PC-3 (cell line): ENCODE data around the gene MALRD1. TPM values are rescaled to one million over a fixed set of nuclear protein-coding genes. Genes with fewer than 3 reads are reported as not detected.

ENCODE experiments used
- ATAC-seq: fragments of 200-7000 bp; cut with Tn5 transposase; 2 replicates; pipeline ENCODE4 v1.9.1; 2020; ENCODE audit warnings: mild to moderate bottlenecking, moderate library complexity
- BruUV-seq: library from RNA; stranded (reverse); fragments of 400-500 nt; replicated peaks from 2 replicates; lab custom pipeline; 2021; lab: Mats Ljungman, UMichigan
- CTCF ChIA-PET: fragments of 300-600 bp; sonication (Branson Sonifier 250); formaldehyde crosslinking; loops from one replicate; lab custom pipeline; 2022; ENCODE audit warnings: antibody characterized with exemption; lab: Charles Lee
- POLR2A ChIA-PET: fragments of 300-600 bp; sonication (Branson Sonifier 250); formaldehyde crosslinking; loops from one replicate; lab custom pipeline; 2022; ENCODE audit warnings: antibody characterized with exemption; ENCODE audit not compliant: unreplicated experiment; lab: Charles Lee
- DNase-seq: peaks from one replicate; pipeline ENCODE4 v3.0.0-alpha.2; 2015
- H2AFZ ChIP-seq: fragments of 300-600 bp; sonication (generic); 2 replicates; pipeline ENCODE4 v1.6.0; 2016; ENCODE audit warnings: antibody characterized with exemption, low read length
- H3F3A ChIP-seq: fragments of 300-600 bp; sonication (generic); one replicate; pipeline ENCODE4 v1.6.0; 2017; ENCODE audit warnings: antibody characterized with exemption, low read length, control low read depth, mild to moderate bottlenecking; ENCODE audit not compliant: unreplicated experiment
- H3K27ac ChIP-seq: fragments of 300-600 bp; sonication (generic); 2 replicates; pipeline ENCODE4 v1.5.1; 2016; ENCODE audit warnings: mild to moderate bottlenecking, low read length
- H3K27me3 ChIP-seq: fragments of 300-600 bp; sonication (generic); 2 replicates; pipeline ENCODE4 v1.6.1; 2016; ENCODE audit warnings: low read length, mixed read lengths
- H3K36me3 ChIP-seq: fragments of 300-600 bp; sonication (generic); 2 replicates; pipeline ENCODE4 v1.6.1; 2016; ENCODE audit warnings: low read depth, mixed run types, low read length, mixed read lengths
- H3K4me1 ChIP-seq: fragments of 300-600 bp; sonication (generic); 2 replicates; pipeline ENCODE4 v1.5.1; 2016; ENCODE audit warnings: low read length; ENCODE audit not compliant: insufficient read depth
- H3K4me2 ChIP-seq: fragments of 300-600 bp; sonication (generic); 2 replicates; pipeline ENCODE4 v1.6.0; 2016; ENCODE audit warnings: low read length
- H3K4me3 ChIP-seq: fragments of 300-600 bp; sonication (generic); 2 replicates; pipeline ENCODE4 v1.5.1; 2016; ENCODE audit warnings: mild to moderate bottlenecking, low read length, mixed read lengths
- H3K79me2 ChIP-seq: fragments of 300-600 bp; sonication (generic); 2 replicates; pipeline ENCODE4 v1.6.1; 2017; ENCODE audit warnings: low read length, mixed read lengths
- H3K9ac ChIP-seq: fragments of 300-600 bp; sonication (generic); 2 replicates; pipeline ENCODE4 v1.6.0; 2016; ENCODE audit warnings: mild to moderate bottlenecking, low read length
- H3K9me2 ChIP-seq: fragments of 300-600 bp; sonication (generic); replicated peaks from 2 replicates; pipeline ENCODE4 v1.6.1; 2016; ENCODE audit warnings: mixed run types, low read length, mixed read lengths
- H3K9me3 ChIP-seq: fragments of 300-600 bp; sonication (generic); 2 replicates; pipeline ENCODE4 v1.6.1; 2016; ENCODE audit warnings: low read length, mixed read lengths
- H4K20me1 ChIP-seq: fragments of 300-600 bp; sonication (generic); 2 replicates; pipeline ENCODE4 v1.6.1; 2016; ENCODE audit warnings: low read length, mixed read lengths
- CTCF ChIP-seq: fragments of 300-600 bp; sonication (generic); conservative IDR thresholded peaks from 2 replicates; pipeline ENCODE4 v1.5.1; 2017; ENCODE audit warnings: antibody characterized with exemption, low read depth, mild to moderate bottlenecking, low read length
- EZH2 ChIP-seq: fragments of 300-600 bp; sonication (generic); IDR thresholded peaks from one replicate; pipeline ENCODE4 v1.6.1; 2017; ENCODE audit warnings: antibody characterized with exemption, mild to moderate bottlenecking, low read length; ENCODE audit not compliant: unreplicated experiment
- EZH2phosphoT487 ChIP-seq: fragments of 300-600 bp; sonication (generic); IDR thresholded peaks from 2 replicates; pipeline ENCODE4 v1.6.1; 2018; ENCODE audit warnings: mild to moderate bottlenecking, antibody characterized with exemption, low read length, borderline replicate concordance
- intact Hi-C: fragments of 100-400 bp; cut with micrococcal nuclease; formaldehyde crosslinking; loops from 2 replicates; pipeline ENCODE4 v1.9.0; 2023
- total RNA-seq: library from RNA; depleted of rRNA; stranded (reverse); fragments of >200 nt; gene quantifications from 2 replicates; pipeline ENCODE4 v1.2.3, GENCODE V29; 2014

The MALRD1 gene
- total RNA-seq, 1 experiment from 2014 or later: not detected

- Histone ChIP-seq H3K36me3 (no peaks in the 10 kb centered on the region), H3K4me3 (no peak overlapping the region), H3K9me2 (no peaks in the 10 kb centered on the region), H3K27ac (no peak overlapping the region), H2AFZ (no peak overlapping the region), H3F3A (no peaks in the 10 kb centered on the region), H3K79me2 (no peaks in the 10 kb centered on the region), H3K27me3 (peaks cover 11% of the 10 kb centered on the region; the same call in 1 of the 2 replicates), H4K20me1 (no peaks in the 10 kb centered on the region), H3K9me3 (no peaks in the 10 kb centered on the region), H3K4me2 (no peak overlapping the region), H3K4me1 (no peaks in the 10 kb centered on the region), H3K9ac (no peak overlapping the region)
- ATAC-seq (no peak), DNase-seq (no peak)
- ChIA-PET POLR2A (no interaction called here), CTCF (no interaction called here)
- intact Hi-C loops: no loop called here
- TF ChIP-seq CTCF: no peak
- no peak for TF ChIP-seq EZH2phosphoT487
- TF ChIP-seq EZH2: no peak
- no TSS peak for BruUV-seq
These were observed 94.4 kb downstream of the MALRD1 start for GRCh38 chr10:19142967-19143366.

- H3K9me2 ChIP-seq: no peaks in the 10 kb centered on the region
- H3K4me3 ChIP-seq: no peak overlapping the region
- H3K4me1 ChIP-seq: no peaks in the 10 kb centered on the region
- ChIA-PET POLR2A (no interaction called here), CTCF (no interaction called here)
- TF ChIP-seq EZH2phosphoT487 (no peak), EZH2 (no peak), CTCF (no peak)
- H3K27ac ChIP-seq: no peak overlapping the region
- no TSS peak for BruUV-seq
- intact Hi-C loops: no loop called here
- no peaks in the 10 kb centered on the region for H3F3A ChIP-seq
- H3K79me2 ChIP-seq: no peaks in the 10 kb centered on the region
- no peaks in the 10 kb centered on the region for H4K20me1 ChIP-seq
- no peak for ATAC-seq
- no peaks in the 10 kb centered on the region for H3K36me3 ChIP-seq
- no peaks in the 10 kb centered on the region for H3K9me3 ChIP-seq
- no peak for DNase-seq
- H2AFZ ChIP-seq: no peak overlapping the region
- no peak overlapping the region for H3K4me2 ChIP-seq
- H3K27me3 ChIP-seq: peaks cover 11% of the 10 kb centered on the region; the same call in 1 of the 2 replicates
- H3K9ac ChIP-seq: no peak overlapping the region
These were observed 95.6 kb downstream of the MALRD1 start for GRCh38 chr10:19144206-19144605.

- no peaks in the 10 kb centered on the region for H3K36me3 ChIP-seq
- H3K27ac ChIP-seq: no peak overlapping the region
- no peak overlapping the region for H3K4me3 ChIP-seq
- no peaks in the 10 kb centered on the region for H3K9me2 ChIP-seq
- H4K20me1 ChIP-seq: no peaks in the 10 kb centered on the region
- H3K4me2 ChIP-seq: no peak overlapping the region
- no peaks in the 10 kb centered on the region for H3K79me2 ChIP-seq
- no peak for TF ChIP-seq EZH2
- TF ChIP-seq CTCF: no peak
- TF ChIP-seq EZH2phosphoT487: no peak
- CTCF ChIA-PET: no interaction called here
- no peak for ATAC-seq
- peaks cover 9% of the 10 kb centered on the region; the same call in 1 of the 2 replicates for H3K27me3 ChIP-seq
- H3F3A ChIP-seq: no peaks in the 10 kb centered on the region
- POLR2A ChIA-PET: no interaction called here
- no peaks in the 10 kb centered on the region for H3K9me3 ChIP-seq
- H2AFZ ChIP-seq: no peak overlapping the region
- intact Hi-C loops: no loop called here
- no peak overlapping the region for H3K9ac ChIP-seq
- DNase-seq: no peak
- H3K4me1 ChIP-seq: no peaks in the 10 kb centered on the region
- BruUV-seq: no TSS peak
These were observed 105.8 kb downstream of the MALRD1 start for GRCh38 chr10:19154375-19154774.
